ENCODE results near the gene ATIC. TPM values are rescaled to one million over a fixed set of nuclear protein-coding genes. Genes with fewer than 3 reads are reported as not detected.

ATIC gene
- total and polyA plus RNA-seq, 12 donors, result 33.7 to 164 (median 83.3) TPM

GRCh38 chr2:215354771-215355695 lies 43.2 kb downstream of the ATIC start:
- TF ChIP-seq POLR2A (IDR thresholded peaks at IDR 0.05) (no peak), CTCF (IDR thresholded peaks at IDR 0.05) (no peak)
- intact Hi-C loops (cut with DNase I), result no loop called here
- Histone ChIP-seq H3K4me1 (replicated peaks in 1 of 2) (no peaks in the 10 kb centered on the region), H3K4me3 (no peak overlapping the region), H3K27me3 (no peaks in the 10 kb centered on the region), H3K36me3 (replicated peaks in 1 of 2) (no peaks in the 10 kb centered on the region), H3K9me3 (replicated peaks in 1 of 3) (no peaks in the 10 kb centered on the region), H3K27ac (no peak overlapping the region)
- no peak for DNase-seq
- WGBS, 4 donors, result 86 to 90% (median 87%) methylated on average over 9 of the region's 9 CpGs

- Histone ChIP-seq H3K9me3 (replicated peaks in 1 of 3) (no peaks in the 10 kb centered on the region), H3K4me3 (no peak overlapping the region), H3K4me1 (replicated peaks in 1 of 2) (no peaks in the 10 kb centered on the region), H3K27ac (no peak overlapping the region), H3K36me3 (replicated peaks in 1 of 2) (no peaks in the 10 kb centered on the region), H3K27me3 (no peaks in the 10 kb centered on the region)
- no peak for DNase-seq
- WGBS, 4 donors, result 94 to 97% (median 96%) methylated on average over 7 of the region's 7 CpGs
- intact Hi-C loops (cut with DNase I), result no loop called here
- TF ChIP-seq CTCF (IDR thresholded peaks at IDR 0.05) (no peak), POLR2A (IDR thresholded peaks at IDR 0.05) (no peak)
These were observed 43.9 kb downstream of the ATIC start for GRCh38 chr2:215355801-215356200.

- Histone ChIP-seq H3K9me3 (replicated peaks in 1 of 3) (no peaks in the 10 kb centered on the region), H3K4me1 (replicated peaks in 1 of 2) (no peaks in the 10 kb centered on the region), H3K27ac (no peak overlapping the region), H3K27me3 (no peaks in the 10 kb centered on the region), H3K36me3 (replicated peaks in 1 of 2) (no peaks in the 10 kb centered on the region), H3K4me3 (no peak overlapping the region)
- WGBS, 4 donors, result 94 to 97% (median 95%) methylated on average over 7 of the region's 7 CpGs
- TF ChIP-seq CTCF (IDR thresholded peaks at IDR 0.05) (no peak), POLR2A (IDR thresholded peaks at IDR 0.05) (no peak)
- intact Hi-C loops (cut with DNase I), result no loop called here
- no peak for DNase-seq
These were observed 44.6 kb downstream of the ATIC start for GRCh38 chr2:215356334-215356947.

GRCh38 chr2:215356948-215357461 lies 45.1 kb downstream of the ATIC start:
- Histone ChIP-seq H3K27me3 (no peaks in the 10 kb centered on the region), H3K4me3 (no peak overlapping the region), H3K9me3 (replicated peaks in 1 of 3) (no peaks in the 10 kb centered on the region), H3K36me3 (replicated peaks in 1 of 2) (no peaks in the 10 kb centered on the region), H3K4me1 (replicated peaks in 1 of 2) (no peaks in the 10 kb centered on the region), H3K27ac (no peak overlapping the region)
- intact Hi-C loops (cut with DNase I), result no loop called here
- WGBS, 4 donors, result 91 to 94% (median 92%) methylated on average over 9 of the region's 9 CpGs
- DNase-seq, result no peak
- no peak for TF ChIP-seq CTCF (IDR thresholded peaks at IDR 0.05)
- TF ChIP-seq POLR2A (IDR thresholded peaks at IDR 0.05), result no peak

All from adrenal gland (tissue), 12 donors.